ENCODE measurements around the gene UBN1. TPM values are rescaled to one million over a fixed set of nuclear protein-coding genes. Genes with fewer than 3 reads are reported as not detected.

Gene UBN1
- total RNA-seq, 1 donor from 2014 or later, result 17.6 TPM

DNA sequence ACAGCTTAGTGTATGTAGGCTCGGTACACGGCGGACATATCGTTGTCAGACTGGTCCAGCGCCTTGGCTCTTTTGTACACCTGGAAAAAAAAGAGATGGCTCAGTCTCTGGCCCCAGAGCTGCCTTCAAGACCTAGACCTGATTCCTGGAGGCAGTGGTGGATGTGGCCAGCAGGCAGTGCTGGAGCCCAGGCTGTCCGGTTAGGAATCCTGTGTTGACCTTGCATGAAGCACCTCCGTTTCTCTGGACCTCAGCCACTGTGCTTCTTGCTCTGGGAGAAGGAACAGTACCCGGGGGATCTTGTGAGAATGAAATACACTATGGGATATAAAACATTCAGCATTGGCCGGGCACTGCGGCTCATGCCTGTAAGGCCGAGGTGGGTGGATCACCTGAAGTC lies 42.0 kb upstream of the UBN1 start:
- DNase-seq (ENCODE audit: low read depth) (no peak), FAIRE-seq (no peak)
- Histone ChIP-seq H3K36me3 (ENCODE audit: control insufficient read depth, insufficient read depth, low read length) (peaks cover 6% of the 10 kb centered on the region), H3K27me3 (ENCODE audit: control insufficient read depth, insufficient read depth, low read length) (no peaks in the 10 kb centered on the region), H3K4me3 (ENCODE audit: low read depth, low read length) (no peak overlapping the region)
- TF ChIP-seq, protein P1, sequence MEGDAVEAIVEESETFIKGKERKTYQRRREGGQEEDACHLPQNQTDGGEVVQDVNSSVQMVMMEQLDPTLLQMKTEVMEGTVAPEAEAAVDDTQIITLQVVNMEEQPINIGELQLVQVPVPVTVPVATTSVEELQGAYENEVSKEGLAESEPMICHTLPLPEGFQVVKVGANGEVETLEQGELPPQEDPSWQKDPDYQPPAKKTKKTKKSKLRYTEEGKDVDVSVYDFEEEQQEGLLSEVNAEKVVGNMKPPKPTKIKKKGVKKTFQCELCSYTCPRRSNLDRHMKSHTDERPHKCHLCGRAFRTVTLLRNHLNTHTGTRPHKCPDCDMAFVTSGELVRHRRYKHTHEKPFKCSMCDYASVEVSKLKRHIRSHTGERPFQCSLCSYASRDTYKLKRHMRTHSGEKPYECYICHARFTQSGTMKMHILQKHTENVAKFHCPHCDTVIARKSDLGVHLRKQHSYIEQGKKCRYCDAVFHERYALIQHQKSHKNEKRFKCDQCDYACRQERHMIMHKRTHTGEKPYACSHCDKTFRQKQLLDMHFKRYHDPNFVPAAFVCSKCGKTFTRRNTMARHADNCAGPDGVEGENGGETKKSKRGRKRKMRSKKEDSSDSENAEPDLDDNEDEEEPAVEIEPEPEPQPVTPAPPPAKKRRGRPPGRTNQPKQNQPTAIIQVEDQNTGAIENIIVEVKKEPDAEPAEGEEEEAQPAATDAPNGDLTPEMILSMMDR (IDR thresholded peaks at IDR 0.05; ENCODE audit: insufficient read depth, low read length, severe bottlenecking), result no peak

DNA sequence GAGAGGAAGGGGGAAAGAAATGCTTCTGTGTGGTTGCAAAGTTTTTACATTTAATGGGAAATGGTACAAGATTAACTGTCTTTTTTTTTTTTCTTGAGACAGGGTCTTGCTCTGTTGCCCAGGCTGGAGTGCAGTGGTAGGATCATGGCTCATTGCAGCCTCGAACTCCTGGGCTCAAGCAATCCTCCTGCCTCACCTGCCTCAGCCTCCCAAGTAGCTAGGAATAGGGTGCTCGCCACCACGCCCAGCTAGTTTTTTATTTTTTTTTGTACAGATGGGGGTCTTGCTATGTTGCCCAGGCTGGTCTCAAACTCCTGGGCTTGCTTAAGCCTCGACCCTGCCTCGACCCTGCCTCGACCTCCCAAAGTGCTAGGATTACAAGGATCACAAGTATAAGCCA lies 41.0 kb upstream of the UBN1 start:
- Histone ChIP-seq H3K27me3 (ENCODE audit: control insufficient read depth, insufficient read depth, low read length) (no peaks in the 10 kb centered on the region), H3K4me3 (ENCODE audit: low read depth, low read length) (no peak overlapping the region), H3K36me3 (ENCODE audit: control insufficient read depth, insufficient read depth, low read length) (peaks cover 7% of the 10 kb centered on the region)
- TF ChIP-seq, protein P1 (IDR thresholded peaks at IDR 0.05; ENCODE audit: insufficient read depth, low read length, severe bottlenecking), result no peak
- FAIRE-seq (no peak), DNase-seq (ENCODE audit: low read depth) (no peak)

DNA sequence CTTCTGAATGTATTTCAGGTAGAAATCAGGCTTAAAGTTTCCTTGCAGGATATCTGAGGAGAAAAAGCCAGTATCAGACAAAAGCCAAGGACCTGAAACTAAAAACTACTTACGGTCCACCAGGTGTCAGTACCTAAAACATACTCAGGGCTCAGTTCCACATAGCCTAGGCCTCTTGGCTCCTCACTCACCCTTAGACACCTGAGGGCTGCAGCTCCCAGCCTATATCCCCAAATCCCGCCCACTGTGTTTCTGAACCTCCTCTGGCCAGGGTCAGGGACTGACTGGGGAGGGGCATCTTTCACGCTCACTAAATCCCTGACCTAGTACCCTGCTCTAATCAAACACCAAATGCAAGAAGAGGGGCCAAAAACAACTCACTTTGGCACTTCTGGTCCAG lies 36.0 kb upstream of the UBN1 start:
- peaks cover 25% of the 10 kb centered on the region for H3K36me3 ChIP-seq (ENCODE audit: control insufficient read depth, insufficient read depth, low read length)
- no peak for DNase-seq (ENCODE audit: low read depth)
- FAIRE-seq, result no peak
- no peaks in the 10 kb centered on the region for H3K27me3 ChIP-seq (ENCODE audit: control insufficient read depth, insufficient read depth, low read length)
- H3K4me3 ChIP-seq (ENCODE audit: low read depth, low read length), result no peak overlapping the region
- TF ChIP-seq, protein P1 (IDR thresholded peaks at IDR 0.05; ENCODE audit: insufficient read depth, low read length, severe bottlenecking), result no peak

DNA sequence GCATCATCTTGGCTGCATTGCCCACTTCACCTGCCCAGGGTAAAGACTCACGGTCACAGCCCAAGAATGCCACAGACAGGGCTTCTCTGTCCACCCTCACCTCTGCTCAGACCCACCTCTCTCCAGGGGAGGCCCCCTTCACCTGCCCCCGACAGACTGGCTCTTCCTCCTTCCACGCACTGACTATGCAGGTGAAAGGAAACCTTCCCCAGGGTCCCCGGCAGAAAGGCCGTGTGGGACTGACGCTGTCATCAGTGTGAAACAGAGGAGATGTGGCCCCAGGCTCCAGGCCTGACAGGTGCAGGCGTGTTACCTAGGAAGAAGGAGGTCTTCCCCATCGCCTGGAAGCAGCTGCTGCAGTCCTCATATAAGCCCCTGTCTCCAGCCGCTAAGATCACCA lies 35.5 kb upstream of the UBN1 start:
- Histone ChIP-seq H3K27me3 (ENCODE audit: control insufficient read depth, insufficient read depth, low read length) (no peaks in the 10 kb centered on the region), H3K36me3 (ENCODE audit: control insufficient read depth, insufficient read depth, low read length) (peaks cover 25% of the 10 kb centered on the region), H3K4me3 (ENCODE audit: low read depth, low read length) (no peak overlapping the region)
- no peak for DNase-seq (ENCODE audit: low read depth)
- no peak for FAIRE-seq
- TF ChIP-seq, protein P1 (IDR thresholded peaks at IDR 0.05; ENCODE audit: insufficient read depth, low read length, severe bottlenecking), result no peak

- Histone ChIP-seq H3K4me3 (ENCODE audit: low read depth, low read length) (no peak overlapping the region), H3K27me3 (ENCODE audit: control insufficient read depth, insufficient read depth, low read length) (no peaks in the 10 kb centered on the region), H3K36me3 (ENCODE audit: control insufficient read depth, insufficient read depth, low read length) (peaks cover 29% of the 10 kb centered on the region)
- DNase-seq (ENCODE audit: low read depth) (no peak), FAIRE-seq (no peak)
- TF ChIP-seq, protein P1 (IDR thresholded peaks at IDR 0.05; ENCODE audit: insufficient read depth, low read length, severe bottlenecking), result no peak
Observed at GRCh38 chr16:4813251-4814003, 33.9 kb upstream of the UBN1 start.

DNA sequence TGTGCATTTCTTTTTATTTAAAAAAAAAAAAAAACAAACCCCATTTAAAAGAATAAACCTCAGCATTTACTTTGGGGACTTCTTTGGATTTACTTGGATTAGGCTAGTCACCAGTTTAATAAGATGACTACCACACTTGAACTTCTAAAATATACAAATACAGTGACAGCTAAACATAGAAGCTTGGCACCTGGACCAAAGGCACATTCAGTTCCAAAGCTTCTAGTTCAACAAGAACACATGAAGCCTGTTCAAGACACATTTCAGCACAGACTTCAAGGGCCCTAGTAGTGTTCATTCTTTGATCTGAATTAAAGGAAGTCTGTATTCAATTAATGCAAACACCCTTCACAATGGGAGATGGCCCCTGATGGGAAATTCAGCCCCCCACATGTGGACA lies 33.2 kb upstream of the UBN1 start:
- Histone ChIP-seq H3K36me3 (ENCODE audit: control insufficient read depth, insufficient read depth, low read length) (peaks cover 30% of the 10 kb centered on the region), H3K4me3 (ENCODE audit: low read depth, low read length) (no peak overlapping the region), H3K27me3 (ENCODE audit: control insufficient read depth, insufficient read depth, low read length) (no peaks in the 10 kb centered on the region)
- DNase-seq (ENCODE audit: low read depth), result no peak
- no peak for FAIRE-seq
- TF ChIP-seq, protein P1 (IDR thresholded peaks at IDR 0.05; ENCODE audit: insufficient read depth, low read length, severe bottlenecking), result no peak
